Measurements from ENCODE around the gene HEBP1. TPM values are rescaled to one million over a fixed set of nuclear protein-coding genes. Genes with fewer than 3 reads are reported as not detected.

HEBP1 gene
- total RNA-seq, 1 donor from 2014 or later: 28.9 TPM

GRCh38 chr12:12964255-12964654 lies 35.8 kb downstream of the HEBP1 start:
- TF ChIP-seq, protein P1, sequence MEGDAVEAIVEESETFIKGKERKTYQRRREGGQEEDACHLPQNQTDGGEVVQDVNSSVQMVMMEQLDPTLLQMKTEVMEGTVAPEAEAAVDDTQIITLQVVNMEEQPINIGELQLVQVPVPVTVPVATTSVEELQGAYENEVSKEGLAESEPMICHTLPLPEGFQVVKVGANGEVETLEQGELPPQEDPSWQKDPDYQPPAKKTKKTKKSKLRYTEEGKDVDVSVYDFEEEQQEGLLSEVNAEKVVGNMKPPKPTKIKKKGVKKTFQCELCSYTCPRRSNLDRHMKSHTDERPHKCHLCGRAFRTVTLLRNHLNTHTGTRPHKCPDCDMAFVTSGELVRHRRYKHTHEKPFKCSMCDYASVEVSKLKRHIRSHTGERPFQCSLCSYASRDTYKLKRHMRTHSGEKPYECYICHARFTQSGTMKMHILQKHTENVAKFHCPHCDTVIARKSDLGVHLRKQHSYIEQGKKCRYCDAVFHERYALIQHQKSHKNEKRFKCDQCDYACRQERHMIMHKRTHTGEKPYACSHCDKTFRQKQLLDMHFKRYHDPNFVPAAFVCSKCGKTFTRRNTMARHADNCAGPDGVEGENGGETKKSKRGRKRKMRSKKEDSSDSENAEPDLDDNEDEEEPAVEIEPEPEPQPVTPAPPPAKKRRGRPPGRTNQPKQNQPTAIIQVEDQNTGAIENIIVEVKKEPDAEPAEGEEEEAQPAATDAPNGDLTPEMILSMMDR (IDR thresholded peaks at IDR 0.05; ENCODE audit: insufficient read depth, low read depth, low read length): no peak
- TF ChIP-seq EZH2 (IDR thresholded peaks at IDR 0.05; ENCODE audit: insufficient read depth, low read length): no peak
- no peak for FAIRE-seq

DNA sequence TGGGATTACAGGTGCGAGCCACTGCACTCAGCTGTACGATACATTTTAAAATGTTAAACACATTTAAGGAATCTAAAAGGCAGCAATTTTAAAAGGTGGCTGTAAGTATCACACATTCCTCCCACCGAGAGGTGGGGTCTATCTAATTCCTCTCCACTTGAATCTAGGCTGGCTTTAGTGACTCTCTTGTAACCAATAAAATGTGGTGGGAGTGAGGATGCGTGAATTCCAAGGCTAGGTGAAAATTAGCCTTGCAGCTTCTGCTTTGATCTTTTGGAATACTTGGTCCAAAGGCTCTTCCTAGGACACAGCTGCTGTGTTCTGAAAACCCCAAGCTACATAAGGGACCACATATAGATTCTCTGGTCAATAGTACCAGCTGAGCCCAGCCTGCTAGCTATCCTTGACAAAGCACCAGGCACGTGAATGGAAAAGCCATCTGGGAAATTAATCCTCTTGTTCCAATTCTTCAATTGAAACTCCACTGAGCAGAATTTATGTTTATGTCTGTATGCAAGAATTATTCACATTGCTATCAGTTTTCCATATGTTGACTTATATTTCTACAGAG lies 39.3 kb downstream of the HEBP1 start:
- Histone ChIP-seq H3K36me3 (ENCODE audit: insufficient read depth, low read length) (no peaks in the 10 kb centered on the region), H3K4me1 (ENCODE audit: insufficient read depth, low read length) (no peaks in the 10 kb centered on the region), H3K79me2 (ENCODE audit: insufficient read depth, low read length) (no peaks in the 10 kb centered on the region), H3K4me2 (ENCODE audit: low read length) (no peak overlapping the region), H4K20me1 (ENCODE audit: insufficient read depth, low read length) (no peaks in the 10 kb centered on the region), H3K9ac (ENCODE audit: low read length) (no peak overlapping the region), H3K9me3 (ENCODE audit: insufficient read depth, low read depth, low read length) (no peaks in the 10 kb centered on the region), H3K27me3 (ENCODE audit: insufficient read depth, low read length) (no peaks in the 10 kb centered on the region), H2AFZ (ENCODE audit: low read depth, low read length) (no peak overlapping the region), H3K4me3 (ENCODE audit: insufficient read depth, low read depth, low read length) (no peak overlapping the region), H3K27ac (ENCODE audit: low read depth, low read length) (no peak overlapping the region)
- H3K36me3 Mint-ChIP-seq (ENCODE audit: low read depth, unreplicated experiment): no peaks in the 10 kb centered on the region
- H3K4me3 Mint-ChIP-seq (ENCODE audit: unreplicated experiment): no peak overlapping the region
- H3K9me3 Mint-ChIP-seq (ENCODE audit: unreplicated experiment): peaks cover 6% of the 10 kb centered on the region
- no peak overlapping the region for H3K27ac Mint-ChIP-seq (ENCODE audit: unreplicated experiment)
- TF ChIP-seq, protein P1 (IDR thresholded peaks at IDR 0.05; ENCODE audit: insufficient read depth, low read depth, low read length): no peak
- TF ChIP-seq EZH2 (IDR thresholded peaks at IDR 0.05; ENCODE audit: insufficient read depth, low read length): no peak
- no peak for DNase-seq (ENCODE audit: low read depth)
- no peaks in the 10 kb centered on the region for H3K27me3 Mint-ChIP-seq (ENCODE audit: low read depth, unreplicated experiment)
- no peaks in the 10 kb centered on the region for H3K4me1 Mint-ChIP-seq (ENCODE audit: low read depth, unreplicated experiment)
- FAIRE-seq: no peak

More at GRCh38 chr12:12964255-12964654, 35.8 kb downstream of the HEBP1 start:
- Histone ChIP-seq H3K27me3 (ENCODE audit: insufficient read depth, low read length) (no peaks in the 10 kb centered on the region), H3K4me3 (ENCODE audit: insufficient read depth, low read depth, low read length) (no peak overlapping the region), H3K9me3 (ENCODE audit: insufficient read depth, low read depth, low read length) (no peaks in the 10 kb centered on the region), H4K20me1 (ENCODE audit: insufficient read depth, low read length) (no peaks in the 10 kb centered on the region), H2AFZ (ENCODE audit: low read depth, low read length) (no peak overlapping the region), H3K4me2 (ENCODE audit: low read length) (no peak overlapping the region), H3K36me3 (ENCODE audit: insufficient read depth, low read length) (no peaks in the 10 kb centered on the region), H3K79me2 (ENCODE audit: insufficient read depth, low read length) (no peaks in the 10 kb centered on the region), H3K9ac (ENCODE audit: low read length) (no peak overlapping the region), H3K4me1 (ENCODE audit: insufficient read depth, low read length) (no peaks in the 10 kb centered on the region), H3K27ac (ENCODE audit: low read depth, low read length) (no peak overlapping the region)
- H3K4me1 Mint-ChIP-seq (ENCODE audit: low read depth, unreplicated experiment): no peaks in the 10 kb centered on the region
- H3K36me3 Mint-ChIP-seq (ENCODE audit: low read depth, unreplicated experiment): peaks cover 6% of the 10 kb centered on the region
- peaks cover 6% of the 10 kb centered on the region for H3K9me3 Mint-ChIP-seq (ENCODE audit: unreplicated experiment)
- H3K4me3 Mint-ChIP-seq (ENCODE audit: unreplicated experiment): no peak overlapping the region
- H3K27ac Mint-ChIP-seq (ENCODE audit: unreplicated experiment): no peak overlapping the region
- no peak for DNase-seq (ENCODE audit: low read depth)
- no peaks in the 10 kb centered on the region for H3K27me3 Mint-ChIP-seq (ENCODE audit: low read depth, unreplicated experiment)

GRCh38 chr12:12958886-12959285 lies 41.2 kb downstream of the HEBP1 start:
- no peak overlapping the region for H3K4me3 ChIP-seq (ENCODE audit: insufficient read depth, low read depth, low read length)
- TF ChIP-seq EZH2 (IDR thresholded peaks at IDR 0.05; ENCODE audit: insufficient read depth, low read length): no peak
- TF ChIP-seq, protein P1 (IDR thresholded peaks at IDR 0.05; ENCODE audit: insufficient read depth, low read depth, low read length): no peak
- Mint-ChIP-seq H3K27ac (ENCODE audit: unreplicated experiment) (no peak overlapping the region), H3K36me3 (ENCODE audit: low read depth, unreplicated experiment) (no peaks in the 10 kb centered on the region), H3K4me1 (ENCODE audit: low read depth, unreplicated experiment) (peaks cover 3% of the 10 kb centered on the region), H3K27me3 (ENCODE audit: low read depth, unreplicated experiment) (no peaks in the 10 kb centered on the region), H3K4me3 (ENCODE audit: unreplicated experiment) (no peak overlapping the region), H3K9me3 (ENCODE audit: unreplicated experiment) (no peaks in the 10 kb centered on the region)
- no peaks in the 10 kb centered on the region for H3K9me3 ChIP-seq (ENCODE audit: insufficient read depth, low read depth, low read length)
- H3K27me3 ChIP-seq (ENCODE audit: insufficient read depth, low read length): no peaks in the 10 kb centered on the region
- no peaks in the 10 kb centered on the region for H3K4me1 ChIP-seq (ENCODE audit: insufficient read depth, low read length)
- no peak overlapping the region for H3K9ac ChIP-seq (ENCODE audit: low read length)
- H3K4me2 ChIP-seq (ENCODE audit: low read length): no peak overlapping the region
- no peak overlapping the region for H2AFZ ChIP-seq (ENCODE audit: low read depth, low read length)
- no peaks in the 10 kb centered on the region for H3K36me3 ChIP-seq (ENCODE audit: insufficient read depth, low read length)
- DNase-seq (ENCODE audit: low read depth): no peak
- H3K27ac ChIP-seq (ENCODE audit: low read depth, low read length): no peak overlapping the region
- no peak for FAIRE-seq
- H3K79me2 ChIP-seq (ENCODE audit: insufficient read depth, low read length): no peaks in the 10 kb centered on the region
- H4K20me1 ChIP-seq (ENCODE audit: insufficient read depth, low read length): no peaks in the 10 kb centered on the region

All from astrocyte (in vitro differentiated cells and primary cell).